Islet precursor cell (in vitro differentiated cells): Measurements from ENCODE around the gene TMED6.
"Not testable (repeated sequence)": the region's sequence is repeated elsewhere in the genome, so short reads cannot be mapped to it uniquely, and the experiment has no call there.

ENCODE experiments used
- DNase-seq: peaks from one replicate; pipeline ENCODE4 v3.0.0-alpha.2; 2018

The TMED6 gene

DNA sequence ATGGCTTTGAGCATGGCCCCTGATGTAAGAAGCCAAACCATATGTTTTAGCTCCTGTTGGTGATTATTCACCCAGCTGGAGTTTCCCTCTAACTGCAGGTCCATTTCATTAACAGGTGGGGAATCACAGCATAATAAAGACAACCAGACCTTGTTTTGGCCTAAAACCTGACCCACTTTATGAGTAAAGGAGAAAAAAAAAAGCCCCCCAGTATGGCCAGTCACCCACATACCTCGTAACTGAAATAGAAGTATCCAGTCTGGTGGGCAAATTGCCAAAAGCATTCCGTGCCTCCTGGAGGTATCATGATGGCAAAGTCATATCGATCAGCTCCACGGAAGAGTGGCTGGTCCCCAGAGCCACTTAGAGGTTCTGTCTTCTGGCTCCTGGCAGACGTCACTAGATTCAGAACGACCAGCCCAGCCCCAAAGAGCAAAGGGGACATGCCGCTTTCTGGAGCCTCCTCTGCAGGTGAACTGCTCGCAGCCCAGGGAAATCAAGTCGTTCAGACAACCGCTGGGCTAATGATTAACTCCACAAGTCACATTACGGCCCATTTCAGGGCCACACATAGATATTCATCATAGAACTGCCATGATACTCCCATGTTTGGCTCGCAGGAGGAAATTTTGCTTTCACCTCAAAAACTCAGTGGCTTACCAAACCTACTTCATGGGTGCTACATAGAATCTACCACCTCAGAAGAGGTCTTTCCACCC, at the start of gene TMED6:
TMED6 (minus strand) TSS at position 478 of the 719 bp plus-strand sequence; CDS start at position 445, 33 bp downstream.
- no peak for DNase-seq

DNA sequence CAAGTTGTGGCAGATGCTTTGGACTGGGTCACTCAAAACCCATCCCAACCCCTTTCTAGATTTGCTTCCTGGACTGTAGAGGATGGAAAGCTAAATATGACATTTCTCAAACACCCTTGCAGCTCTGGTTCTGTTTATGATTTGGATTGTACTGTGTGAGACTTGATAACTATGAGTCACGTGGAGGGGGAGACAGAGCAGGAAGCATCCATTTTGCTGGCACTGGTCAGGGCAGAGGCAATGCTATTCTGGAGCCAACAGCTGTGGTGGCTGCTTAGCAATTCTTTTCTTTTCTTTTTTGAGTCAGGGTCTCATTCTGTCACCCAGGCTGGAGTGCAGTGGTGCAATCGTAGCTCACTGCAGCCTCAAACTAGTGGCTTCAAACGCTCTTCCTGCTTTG, 47.8 kb upstream of the TMED6 start:
- no peak for DNase-seq

DNA sequence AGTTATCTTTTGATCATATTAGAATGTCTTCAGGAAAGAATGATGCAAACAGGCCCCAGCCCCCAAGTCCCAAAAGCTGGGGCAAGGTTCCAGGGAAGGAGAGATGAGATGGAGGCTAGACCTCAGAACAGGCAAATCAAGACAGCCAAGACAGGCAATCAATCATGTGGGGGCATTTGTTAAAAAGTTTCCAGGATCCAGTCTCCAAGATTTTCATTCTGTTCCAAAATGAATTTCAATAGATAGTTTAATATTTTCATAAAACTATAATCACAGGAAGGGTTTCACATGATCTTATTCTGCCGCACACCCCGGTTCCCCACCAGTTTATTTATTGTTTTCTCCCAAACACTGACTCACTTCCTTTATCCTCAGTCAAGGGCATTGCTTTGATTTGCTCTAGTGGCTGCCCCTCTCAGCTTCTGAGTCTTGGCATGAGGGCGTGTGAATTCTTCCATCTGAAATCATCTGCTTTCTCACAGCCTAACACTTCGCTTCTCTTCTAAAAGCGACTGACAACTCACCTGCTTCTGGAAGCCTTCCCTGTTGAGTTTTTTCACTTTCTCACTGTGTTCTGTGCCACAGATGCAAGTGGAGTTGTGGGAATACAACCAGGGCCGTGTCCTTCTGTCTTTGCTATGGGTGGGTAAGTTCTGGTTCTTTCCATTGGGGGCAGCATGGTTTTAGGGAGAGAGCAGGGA, 46.4 kb upstream of the TMED6 start:
- peak; percentile 84 for DNase-seq

DNA sequence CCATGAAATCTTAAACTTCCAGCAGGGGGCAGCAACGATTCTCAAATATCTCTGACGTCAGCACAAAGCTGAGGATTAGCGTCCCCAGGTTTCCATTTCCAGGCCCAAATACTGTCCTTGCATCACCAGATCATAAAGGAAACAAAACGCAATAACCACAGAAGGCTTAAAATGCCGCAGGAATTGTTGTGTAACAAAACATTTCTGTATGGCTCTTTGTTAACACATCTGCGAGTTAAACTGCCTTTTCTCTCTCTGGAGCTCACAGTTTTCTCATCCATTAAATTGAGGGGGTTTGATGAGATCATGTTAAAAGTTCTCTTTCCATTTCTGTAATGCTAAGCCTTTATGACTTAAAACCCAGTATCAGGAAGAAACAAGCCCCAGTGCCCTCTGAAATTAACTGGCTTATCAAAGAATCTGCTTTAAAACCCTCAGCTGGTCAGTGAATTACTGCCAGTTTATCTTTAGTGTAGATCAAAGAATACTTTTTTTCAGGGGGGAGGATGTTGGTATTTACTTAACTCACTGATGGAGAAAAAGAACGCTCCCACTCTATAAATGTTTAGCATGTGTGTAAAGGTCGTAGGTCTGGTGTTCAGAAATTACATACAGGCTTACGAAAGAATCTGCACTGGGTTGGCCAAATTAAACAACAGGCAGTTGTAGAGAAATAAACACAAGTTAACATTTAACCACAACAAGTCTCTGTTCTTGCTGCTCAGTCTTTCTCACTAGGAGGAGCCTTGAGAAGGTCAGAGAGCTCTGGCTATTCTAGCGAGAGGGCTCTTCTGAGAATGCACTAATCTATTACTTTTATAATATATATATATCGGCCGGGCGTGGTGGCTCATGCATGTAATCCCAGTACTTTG, 44.8 kb upstream of the TMED6 start:
- DNase-seq, result peak; percentile 72

DNA sequence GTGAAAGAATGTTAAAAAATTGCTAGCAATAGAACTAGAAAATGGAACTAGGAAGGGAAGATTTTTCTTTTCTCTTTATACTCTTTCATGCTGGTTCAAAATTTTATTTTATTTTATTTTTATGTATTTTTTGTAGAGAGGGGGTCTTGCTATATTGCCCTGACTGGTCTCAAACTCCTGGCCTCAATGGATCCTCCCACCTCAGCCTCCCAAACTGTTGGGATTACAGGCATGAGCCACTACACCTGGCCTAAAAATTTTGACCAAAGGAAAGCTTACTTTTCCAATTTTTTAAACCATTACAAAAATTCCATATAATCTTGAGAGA, 44.2 kb upstream of the TMED6 start:
- DNase-seq, result no peak

DNA sequence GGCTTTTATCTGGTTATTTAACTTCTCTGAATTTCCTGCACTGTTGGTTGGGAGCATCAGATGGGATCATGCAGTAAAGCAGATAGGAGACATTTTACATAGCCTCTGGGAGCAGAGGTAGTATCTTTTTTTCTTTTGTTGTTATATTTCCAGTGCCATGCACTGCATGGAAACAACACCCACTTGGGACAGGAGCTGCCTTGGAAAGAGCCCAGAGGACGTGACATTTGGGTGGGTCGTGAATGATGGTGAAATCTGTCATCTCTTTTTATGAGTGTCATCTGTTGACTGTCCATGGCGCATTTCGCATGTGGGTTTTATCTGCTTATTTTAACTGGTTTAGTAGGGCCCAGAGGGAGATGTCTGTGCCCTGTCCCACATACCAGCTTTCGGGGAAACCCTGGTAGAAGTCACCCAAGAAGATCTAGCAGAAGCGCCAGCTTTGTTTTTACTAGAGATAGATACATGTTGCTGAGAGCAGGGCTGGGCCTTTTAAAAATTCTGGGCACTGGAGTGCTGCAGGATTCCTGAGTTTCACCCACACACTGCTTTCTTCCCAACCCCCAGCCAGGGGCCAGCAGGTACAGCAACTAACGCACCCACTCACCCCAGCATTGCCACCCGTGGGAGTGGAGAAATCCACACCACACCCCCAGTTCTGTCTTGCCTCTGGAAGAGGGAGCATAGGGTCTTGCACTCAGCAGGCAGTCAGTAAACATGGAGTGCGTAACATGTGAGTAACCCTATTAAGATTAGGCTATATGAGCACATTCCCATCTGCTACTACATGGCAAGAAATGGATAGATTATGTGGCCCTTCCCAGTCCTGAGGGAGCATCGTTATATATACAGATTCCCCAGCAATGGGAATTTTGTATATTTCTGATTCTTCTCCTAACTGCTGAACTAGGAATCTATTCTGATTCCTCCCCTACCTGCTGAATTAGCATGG, 42.6 kb upstream of the TMED6 start:
- peak; percentile 38 for DNase-seq

DNA sequence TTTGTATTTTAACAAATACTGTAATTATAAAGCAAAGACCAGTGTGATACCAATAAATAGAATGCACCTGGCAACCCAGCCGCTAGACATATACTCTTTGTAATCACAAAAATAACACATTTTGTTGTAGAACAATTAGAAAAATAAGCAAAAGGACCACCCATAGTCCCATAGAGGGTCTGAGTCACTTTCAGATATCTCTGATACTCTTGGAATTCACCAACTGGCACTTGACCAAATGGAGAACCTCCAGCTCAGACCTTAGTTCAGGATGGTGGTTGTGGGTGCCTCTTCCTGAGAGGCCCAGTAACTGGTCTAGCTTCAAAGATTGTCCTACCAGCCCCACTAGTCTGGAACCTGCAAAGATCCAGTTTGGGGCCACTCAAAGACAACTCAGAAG, 35.0 kb upstream of the TMED6 start:
- DNase-seq, result peak; percentile 21

DNA sequence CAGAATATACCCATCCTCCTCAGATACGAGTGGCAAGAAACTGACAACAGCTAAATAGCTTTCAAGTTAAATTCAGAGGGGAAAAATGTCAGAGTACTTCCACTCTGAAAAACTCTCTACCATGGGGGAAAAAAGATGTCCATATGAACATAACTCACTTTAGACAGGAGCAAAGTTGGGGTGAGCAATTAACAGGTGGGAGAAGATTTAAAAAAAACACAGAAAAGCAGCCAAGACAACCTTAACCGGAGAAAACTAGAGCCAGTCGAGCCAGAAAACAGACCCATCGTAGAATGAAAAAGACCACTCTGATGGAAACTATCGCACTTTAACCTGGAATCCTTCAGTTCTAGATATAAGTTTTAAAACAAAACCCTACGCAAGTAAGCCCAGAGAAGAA, 33.4 kb upstream of the TMED6 start:
- DNase-seq, result no peak

DNA sequence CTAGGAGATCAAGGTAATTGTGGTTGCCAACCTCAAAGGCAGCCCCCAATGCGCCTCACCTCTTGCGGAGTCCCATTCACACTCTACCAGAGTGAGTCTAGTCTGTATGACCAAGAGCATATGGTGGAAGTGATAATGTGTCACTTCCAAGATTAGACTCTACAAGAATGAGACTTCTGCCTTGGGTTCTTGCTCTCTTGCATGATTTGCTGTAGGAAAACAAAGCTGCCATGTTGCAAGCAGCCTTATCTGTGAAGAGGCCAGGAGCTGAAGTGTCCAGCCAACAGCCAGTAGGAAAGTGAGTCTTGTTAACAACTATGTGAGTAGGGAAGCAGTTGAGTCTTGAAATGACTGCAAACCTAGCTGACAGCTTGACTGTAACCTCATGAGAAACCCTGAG, 30.8 kb upstream of the TMED6 start:
- DNase-seq, result no peak

DNA sequence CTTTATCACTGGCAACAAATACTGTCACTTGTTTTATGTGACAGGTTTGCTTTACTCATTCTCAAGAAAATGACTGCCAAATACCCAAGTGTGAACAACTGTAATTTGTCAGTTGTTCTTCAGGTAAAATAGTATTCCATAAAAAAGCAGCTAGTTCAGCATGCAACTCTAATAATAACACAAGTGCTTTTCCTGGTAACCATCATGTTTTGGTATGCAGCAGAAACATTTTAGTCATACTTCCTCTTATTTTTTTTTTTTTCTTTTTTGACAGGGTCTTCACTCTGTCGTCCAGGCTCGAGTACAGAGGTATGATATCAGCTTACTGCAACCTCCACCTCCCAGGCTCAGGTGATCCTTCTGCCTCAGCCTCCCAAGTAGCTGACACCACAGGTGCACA, 29.6 kb upstream of the TMED6 start:
- DNase-seq, result no peak

DNA sequence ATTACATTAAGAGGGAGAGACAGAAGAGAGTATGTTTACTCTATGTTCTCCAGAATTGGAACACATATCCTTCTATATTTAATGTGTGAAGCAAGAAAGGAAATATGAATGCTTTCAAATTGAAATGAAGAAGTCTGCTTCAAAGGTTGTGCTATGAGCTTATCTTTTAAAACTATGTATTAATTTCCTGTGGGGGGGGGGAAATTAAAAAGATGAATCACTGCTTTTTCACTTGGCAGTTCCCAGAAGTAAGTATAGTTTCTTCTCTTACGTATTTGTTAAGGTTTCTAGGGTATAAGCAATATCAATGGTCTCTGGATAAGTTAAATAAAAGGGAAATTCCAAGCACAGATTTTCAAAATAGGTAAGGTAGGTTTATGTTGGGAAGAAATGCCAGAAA, 27.2 kb upstream of the TMED6 start:
- DNase-seq, result no peak

DNA sequence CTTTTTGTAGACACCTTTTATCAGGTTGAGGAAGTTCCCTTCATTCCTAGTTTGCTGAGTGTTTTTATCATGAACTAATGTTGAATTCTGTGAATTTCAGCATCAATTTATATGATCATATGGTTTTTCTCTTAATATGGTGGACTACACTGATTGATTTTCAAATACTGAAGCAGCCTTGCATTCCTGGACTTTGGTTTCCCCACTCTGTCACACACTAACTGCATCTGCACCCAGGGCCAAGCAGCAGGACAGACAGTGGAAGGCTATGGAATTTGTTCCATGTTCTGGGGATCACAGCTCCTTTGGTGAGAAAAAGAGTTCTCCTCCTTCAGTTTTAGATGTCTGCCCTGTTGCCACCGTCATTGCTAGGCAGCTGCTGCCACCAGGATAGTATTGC, 26.4 kb upstream of the TMED6 start:
- DNase-seq, result no peak

DNA sequence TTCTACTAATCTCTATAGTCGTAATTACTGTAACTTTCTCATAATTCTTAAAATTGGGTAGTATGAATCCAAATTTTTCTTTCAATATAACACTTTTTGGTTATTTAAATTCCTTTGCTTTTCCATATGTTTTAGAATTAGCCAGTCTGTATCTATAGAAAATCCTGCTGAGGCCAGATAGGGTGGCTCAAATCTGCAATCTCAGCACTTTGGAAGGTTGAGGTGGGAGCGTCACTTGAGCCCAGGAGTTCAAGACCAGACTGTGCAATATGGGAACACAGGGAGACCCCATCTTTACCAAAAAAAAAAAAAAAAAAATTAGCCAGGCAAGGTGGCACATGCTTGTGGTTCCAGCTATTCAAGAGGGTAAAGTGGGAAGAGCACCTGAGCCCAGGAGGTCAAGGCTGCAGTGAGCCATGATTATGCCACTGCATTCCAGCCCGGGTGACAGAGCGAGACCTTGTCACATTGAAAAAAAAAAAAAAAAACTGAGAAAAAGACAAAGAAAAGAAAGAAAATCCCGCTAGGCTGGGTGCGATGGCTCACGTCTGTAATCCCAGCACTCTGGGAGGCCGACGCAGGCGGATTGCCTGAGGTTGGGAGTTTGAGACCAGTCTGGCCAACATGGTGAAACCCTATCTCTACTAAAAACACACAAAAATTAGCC, 24.9 kb upstream of the TMED6 start:
- no peak for DNase-seq

DNA sequence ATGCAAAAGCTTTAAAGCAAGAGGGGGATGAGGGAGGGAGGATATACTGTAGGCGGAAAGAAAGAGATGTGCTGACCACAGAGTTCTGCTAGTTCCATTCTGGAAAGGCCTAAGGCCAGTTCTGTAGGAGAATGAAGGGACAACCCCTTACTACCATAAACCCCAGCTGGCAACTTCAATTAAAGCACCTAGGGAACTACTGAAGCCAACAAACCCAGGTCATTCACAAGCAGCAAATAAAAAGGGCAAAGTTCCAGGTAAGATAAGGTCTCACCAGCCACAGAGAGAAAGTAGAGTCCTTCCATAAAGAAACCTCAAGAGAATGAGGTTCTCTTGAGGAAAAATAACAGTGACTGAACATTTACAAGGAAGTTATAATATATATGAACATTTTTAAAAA, 21.4 kb upstream of the TMED6 start:
- no peak for DNase-seq

DNA sequence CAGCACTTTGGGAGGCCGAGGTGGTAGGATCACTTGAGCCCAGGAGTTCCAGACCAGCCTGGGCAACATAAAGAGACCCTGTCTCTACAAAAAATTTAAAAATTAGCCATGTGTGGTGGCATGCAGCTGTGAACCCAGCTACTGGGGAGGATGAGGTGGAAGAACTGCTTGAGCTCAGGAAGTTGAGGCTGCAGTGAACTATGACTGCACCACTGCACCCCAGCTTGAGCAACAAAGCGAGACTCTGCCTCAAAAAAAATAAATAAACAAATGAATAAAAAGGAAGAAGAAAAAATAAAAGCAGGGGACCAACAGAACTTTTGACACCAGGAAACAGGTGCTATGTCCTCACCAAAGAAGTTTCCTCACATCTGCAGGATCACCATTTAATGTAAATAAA, 20.0 kb upstream of the TMED6 start:
- no peak for DNase-seq

DNA sequence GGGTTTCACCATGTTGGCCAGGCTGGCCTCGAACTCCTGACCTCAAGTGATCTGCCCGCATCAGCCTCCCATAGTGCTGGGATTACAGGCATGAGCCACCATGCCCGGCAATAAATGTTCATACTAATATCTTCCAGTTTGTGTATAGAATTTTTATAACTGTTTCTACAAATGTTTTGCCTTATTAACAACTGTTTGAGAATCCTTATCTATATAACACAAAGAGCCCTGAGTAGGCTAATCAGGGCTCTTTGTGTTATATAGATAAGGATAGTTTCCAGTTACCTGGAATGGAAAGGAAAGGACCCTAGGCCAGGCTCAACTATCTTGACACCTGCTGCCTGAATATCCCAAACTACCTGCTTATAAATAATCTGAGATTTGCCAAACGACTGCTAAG, 17.3 kb upstream of the TMED6 start:
- DNase-seq, result no peak

DNA sequence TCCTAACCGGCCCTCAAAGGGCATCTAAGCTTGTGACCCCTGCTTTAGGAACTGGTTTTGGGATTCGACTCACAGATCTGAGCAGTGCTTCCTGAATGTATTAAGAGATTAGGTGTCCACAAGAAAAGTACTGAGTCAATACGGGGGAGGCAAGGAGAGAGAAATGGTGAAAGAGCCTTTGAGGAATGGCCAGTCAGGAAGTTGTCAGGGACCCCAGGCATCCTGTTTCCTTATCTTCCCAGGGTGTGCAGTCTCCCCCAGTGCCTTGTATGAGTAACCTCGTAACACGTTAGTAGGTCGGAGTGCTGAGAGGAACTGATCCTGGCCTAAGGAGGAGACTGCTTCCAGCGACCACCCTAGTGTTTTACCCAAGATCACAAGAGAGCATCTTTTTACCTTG, 16.4 kb upstream of the TMED6 start:
- DNase-seq, result no peak

DNA sequence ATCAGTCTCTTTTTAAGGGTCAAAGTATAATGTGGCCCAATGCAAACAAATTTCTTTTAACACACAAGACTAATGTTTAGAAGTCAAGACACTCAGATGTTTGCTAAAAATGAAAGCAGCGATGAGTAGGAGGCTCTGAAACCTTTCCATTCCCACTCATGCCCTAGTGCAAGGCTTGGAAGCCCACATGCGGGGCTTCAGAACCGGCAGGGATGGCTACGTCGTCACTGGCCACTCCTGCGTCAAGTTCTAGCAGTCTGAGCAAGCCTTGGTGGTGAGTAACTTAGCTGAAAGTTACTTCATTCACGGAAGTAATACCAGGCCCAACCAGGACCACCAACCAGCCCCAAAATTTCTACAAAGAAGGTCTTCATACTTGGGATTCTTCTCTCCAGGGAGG, 14.8 kb upstream of the TMED6 start:
- DNase-seq, result no peak

DNA sequence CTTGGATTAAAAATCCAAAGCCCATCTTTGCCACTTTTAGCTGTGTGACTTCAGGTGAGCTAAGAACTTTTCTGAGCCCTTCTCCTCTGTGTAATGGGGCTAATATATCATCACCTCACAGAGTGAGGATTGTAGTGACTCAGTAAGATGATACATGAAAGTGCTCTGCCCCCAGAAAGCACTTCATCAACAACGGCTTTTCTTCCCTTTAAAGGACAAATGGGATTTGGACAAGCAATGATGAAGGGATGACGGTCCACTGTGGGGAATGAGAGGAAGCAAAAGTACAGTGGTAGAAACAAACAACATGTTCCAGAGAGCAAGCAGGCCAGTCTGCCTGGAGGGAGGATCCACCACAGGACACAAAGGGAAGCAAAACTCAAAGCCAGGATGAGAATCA, 14.3 kb upstream of the TMED6 start:
- no peak for DNase-seq

DNA sequence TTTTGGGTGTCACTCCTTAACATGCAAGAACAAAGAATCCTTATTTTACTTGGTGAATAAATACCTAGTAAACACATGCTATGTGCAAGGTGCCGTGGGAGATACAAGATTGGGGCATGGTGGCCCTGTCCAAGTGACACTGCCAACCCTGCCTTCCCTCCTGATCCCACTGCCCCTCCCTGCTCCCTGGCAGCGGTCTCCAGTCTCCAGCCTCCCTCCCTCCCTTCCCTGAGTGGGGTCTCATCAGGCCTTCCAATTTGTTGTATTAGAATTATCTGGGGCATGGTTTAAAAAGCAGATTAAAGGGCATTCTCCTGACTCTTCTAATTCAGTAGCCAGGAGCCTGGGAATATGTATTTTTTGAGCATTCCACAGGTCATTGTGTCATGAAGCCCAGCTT, 12.5 kb upstream of the TMED6 start:
- DNase-seq, result no peak

DNA sequence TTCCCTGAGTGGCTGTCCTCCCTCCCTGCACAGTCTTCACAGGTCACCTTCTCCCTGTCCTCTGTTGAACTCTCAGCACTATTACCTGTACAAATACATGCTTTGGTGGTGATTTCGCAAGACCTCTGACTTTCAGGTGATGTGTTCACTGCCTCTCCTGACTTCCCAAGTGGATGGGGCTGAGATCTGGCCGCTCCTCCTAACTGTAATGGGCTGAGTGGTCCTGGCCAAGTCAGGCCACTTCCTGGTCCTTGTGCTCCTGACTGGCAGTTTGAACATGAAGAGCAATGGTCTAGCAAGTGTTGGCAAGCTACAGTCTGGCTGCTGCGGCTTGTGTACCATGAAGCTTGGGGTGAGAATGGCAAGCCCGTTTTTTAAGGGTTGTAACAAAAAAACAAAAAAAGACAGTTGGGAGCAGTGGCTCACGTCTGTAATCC, 11.7 kb upstream of the TMED6 start:
- DNase-seq, result no peak

DNA sequence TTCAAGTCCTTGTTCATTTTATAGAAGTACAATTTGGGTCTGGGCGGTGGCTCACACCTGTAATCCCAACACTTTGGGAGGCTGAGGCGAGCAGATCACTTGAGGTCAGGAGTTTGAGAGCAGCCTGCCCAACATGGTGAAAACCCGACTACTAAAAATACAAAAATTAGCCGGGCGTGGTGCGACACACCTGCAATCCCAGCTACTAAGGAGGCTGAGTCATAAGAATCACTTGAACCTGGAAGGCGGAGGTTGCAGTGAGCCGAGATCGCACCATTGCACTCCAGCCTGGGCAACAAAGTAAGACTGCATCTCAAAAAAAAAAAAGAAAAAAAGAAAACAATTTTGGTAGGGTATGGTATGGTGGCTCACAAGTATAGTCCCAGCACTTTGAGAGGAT, 8.5 kb upstream of the TMED6 start:
- not testable (repeated sequence) for DNase-seq
